Coronary artery (tissue), 2 donors: ENCODE measurements around the gene EBF4.
"Not testable (repeated sequence)": the region's sequence is repeated elsewhere in the genome, so short reads cannot be mapped to it uniquely, and the experiment has no call there.

Source experiments
- DNase-seq: peaks from one replicate; pipeline ENCODE4 v3.0.0-alpha.2; 2017; ENCODE audit warnings: low spot score
- H3K27ac ChIP-seq, 2 donors: fragments of 200-600 bp; sonication (generic); one replicate each; pipeline ENCODE4 v1.5.1; 2016 to 2019
- H3K4me3 ChIP-seq: fragments of 200-600 bp; sonication (generic); 2 replicates; pipeline ENCODE4 v1.5.1; 2016; ENCODE audit warnings: mild to moderate bottlenecking, moderate library complexity
- TF ChIP-seq, protein P1 (sequence below): fragments of 200-600 bp; sonication (generic); IDR thresholded peaks from one replicate; pipeline ENCODE4 v1.5.1; 2019; ENCODE audit warnings: antibody characterized with exemption

The EBF4 gene

DNA sequence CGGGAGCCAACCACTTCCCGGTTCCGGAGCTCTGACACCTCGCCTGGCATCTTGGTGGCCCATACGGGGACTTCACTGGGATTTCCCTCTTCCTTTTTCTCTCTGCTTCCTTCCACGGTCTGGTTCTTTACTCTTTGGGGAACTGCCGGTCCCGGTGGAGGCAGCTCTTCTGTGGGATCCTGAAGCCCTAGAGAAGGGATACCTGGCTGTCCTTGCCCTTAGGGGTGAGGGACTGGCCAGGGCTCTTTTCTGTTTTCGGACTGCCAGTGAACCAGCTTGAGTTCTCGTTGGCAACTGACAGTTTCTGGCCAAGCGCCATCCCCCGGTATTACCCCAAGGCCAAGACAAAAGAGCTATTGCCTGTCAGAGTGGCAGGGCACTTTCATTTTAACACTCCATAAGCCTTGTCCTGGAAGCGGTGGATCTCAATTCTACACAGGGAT is 108.7 kb downstream of the EBF4 start:
- Histone ChIP-seq H3K4me3 (no peak overlapping the region), H3K27ac (no peak overlapping the region)
- TF ChIP-seq, protein P1, sequence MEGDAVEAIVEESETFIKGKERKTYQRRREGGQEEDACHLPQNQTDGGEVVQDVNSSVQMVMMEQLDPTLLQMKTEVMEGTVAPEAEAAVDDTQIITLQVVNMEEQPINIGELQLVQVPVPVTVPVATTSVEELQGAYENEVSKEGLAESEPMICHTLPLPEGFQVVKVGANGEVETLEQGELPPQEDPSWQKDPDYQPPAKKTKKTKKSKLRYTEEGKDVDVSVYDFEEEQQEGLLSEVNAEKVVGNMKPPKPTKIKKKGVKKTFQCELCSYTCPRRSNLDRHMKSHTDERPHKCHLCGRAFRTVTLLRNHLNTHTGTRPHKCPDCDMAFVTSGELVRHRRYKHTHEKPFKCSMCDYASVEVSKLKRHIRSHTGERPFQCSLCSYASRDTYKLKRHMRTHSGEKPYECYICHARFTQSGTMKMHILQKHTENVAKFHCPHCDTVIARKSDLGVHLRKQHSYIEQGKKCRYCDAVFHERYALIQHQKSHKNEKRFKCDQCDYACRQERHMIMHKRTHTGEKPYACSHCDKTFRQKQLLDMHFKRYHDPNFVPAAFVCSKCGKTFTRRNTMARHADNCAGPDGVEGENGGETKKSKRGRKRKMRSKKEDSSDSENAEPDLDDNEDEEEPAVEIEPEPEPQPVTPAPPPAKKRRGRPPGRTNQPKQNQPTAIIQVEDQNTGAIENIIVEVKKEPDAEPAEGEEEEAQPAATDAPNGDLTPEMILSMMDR, result no peak
- peak; percentile 46 for DNase-seq

DNA sequence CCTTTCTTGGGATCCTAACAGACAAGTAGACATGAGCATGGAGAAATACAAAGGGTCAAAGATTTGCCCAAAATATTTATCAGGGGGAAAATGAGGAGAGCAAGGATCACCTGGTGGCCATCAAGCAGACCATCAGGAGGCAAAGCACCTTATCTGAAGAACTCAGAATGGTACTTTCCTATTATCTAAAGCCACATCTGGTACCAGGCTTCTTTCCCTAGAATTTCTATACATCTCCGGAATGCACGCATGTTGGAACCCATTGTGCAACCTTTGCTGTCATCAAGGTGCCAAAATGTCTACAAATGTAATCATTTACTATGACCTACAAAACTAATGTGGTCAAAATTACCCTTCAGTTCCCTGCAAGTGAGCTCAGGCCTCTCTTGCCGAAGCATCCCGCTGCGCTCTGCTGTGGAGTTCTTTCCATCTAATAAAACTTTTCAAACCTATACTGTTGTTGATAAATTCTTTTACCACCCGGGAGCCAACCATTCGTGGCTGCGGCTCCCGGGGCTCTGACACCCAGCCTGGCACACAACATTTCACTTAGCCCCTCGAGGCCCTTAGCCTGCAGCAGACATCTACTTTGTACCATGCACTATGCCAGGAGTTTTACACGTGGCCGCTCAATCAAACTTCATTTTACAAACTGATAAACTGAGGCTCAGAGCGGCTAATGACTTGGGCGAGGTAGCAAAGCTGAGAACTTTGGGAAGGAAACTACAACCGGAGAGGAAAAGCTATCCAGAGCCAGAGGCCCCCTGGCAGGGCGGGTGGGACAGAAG is 111.7 kb downstream of the EBF4 start:
- DNase-seq, result peak; percentile 19
- Histone ChIP-seq H3K27ac (no peak overlapping the region), H3K4me3 (no peak overlapping the region)
- TF ChIP-seq, protein P1, result no peak

DNA sequence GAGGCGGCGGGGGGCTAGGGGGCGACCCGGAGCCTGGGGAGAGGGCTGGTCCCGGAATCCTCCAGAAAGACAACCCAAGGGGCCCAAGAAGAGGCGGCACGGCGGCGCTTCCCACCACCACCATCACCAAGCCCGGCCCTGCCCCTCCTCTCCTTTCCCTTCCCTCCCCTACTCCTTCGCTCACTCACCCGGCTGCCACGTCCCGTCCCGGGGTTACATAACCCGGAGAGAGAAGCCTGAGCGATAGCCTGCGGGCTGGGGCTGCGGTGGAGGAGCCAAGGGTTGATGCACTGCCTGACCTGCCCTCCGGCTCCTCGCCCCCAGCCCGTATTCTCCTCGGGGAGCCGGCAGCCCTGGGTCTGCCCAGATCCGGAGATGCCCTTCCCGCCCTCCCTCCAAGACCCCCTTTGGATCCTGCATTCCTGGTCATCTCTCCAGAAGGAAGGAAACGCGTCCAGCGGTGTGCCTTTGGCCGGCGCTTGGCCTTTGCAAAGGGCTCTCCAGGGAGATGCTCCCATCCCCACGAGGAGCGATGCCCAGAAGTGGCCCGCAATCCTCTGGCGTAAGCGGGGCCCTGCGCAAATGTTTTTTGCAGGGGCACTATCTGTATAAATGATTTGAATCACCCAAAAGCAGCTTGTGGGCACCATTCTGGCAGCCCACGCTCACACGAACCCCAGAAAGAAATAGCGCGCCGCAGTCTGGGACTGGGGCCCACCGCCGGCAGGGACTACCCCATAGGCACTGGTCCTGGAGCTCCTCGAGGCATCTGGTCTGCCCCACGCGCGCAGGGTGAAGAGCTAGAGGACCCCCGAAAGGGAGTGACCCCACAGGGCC is 112.5 kb downstream of the EBF4 start:
- TF ChIP-seq, protein P1, result no peak
- peak; percentile 64 for DNase-seq
- no peak overlapping the region for H3K27ac ChIP-seq
- no peak overlapping the region for H3K4me3 ChIP-seq

DNA sequence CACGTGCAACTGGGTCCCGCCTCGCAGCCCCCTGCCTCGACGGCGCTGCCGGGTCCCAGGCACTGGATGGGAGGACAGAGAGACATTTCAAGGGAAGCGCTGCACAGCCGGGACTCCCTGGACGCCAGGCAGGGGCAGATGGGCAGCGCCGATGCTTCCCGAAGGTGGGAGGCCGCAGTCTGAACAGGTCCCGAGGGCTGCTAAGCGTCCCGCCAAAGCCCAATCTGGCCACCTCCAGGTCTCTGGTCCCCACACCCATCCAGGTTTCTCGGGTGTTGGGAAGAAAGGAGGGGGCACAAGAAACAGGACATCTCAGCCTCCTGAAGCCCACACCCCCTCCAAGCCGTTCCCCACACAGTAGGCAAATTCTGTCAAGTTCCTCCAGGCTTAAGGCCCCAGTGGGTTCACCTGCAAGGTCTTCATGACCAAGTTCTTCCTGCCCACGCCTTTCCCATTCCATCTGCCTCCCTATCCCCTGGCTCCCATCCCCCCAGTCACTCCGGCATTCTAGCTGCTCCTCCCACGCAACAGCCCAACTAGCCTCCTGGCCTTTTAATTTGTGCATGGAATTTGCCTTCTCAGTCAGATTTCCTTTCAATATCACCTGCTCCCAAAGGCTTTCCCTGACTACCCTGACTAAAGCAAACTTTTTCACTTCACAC is 113.2 kb downstream of the EBF4 start:
- no peak for DNase-seq
- TF ChIP-seq, protein P1, result no peak
- H3K27ac ChIP-seq, result no peak overlapping the region
- no peak overlapping the region for H3K4me3 ChIP-seq

DNA sequence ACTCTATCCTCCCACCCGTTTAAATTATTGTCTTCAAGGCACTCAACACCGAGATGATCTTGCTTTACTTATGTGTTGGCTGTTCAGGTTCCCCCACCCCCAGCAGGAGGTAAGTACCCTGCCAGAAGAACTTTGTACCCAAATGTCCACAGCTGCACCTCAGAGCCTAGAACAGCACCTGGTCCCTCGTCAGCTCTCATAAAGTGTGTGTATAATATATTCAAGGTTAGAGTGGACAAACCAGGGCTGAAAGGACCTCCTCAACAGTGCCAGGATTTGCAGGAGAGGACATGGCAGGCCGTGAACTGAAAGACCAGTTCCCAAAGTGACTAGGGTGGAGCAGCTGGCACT is 113.7 kb downstream of the EBF4 start:
- Histone ChIP-seq H3K27ac (no peak overlapping the region), H3K4me3 (no peak overlapping the region)
- TF ChIP-seq, protein P1, result no peak
- DNase-seq, result peak; percentile 11

DNA sequence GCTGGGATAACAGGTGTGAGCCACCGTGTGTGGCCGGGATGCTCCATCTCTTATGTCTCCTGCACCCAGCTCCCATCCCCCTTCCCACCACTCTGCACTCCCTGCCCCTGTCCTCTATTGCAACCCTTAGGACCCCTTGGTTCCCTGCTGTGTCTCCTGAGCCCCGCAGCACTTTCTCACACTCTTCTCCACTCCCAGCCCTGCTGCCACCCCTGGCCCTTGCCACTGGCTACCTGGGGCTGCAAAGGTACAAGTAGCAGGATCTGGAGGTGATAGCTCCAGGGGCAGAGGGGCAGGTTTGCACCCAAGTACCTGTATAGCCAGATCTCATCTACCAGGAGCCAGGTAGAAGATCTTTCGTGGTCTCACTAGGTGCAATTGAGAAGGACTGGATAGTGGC is 114.4 kb downstream of the EBF4 start:
- Histone ChIP-seq H3K27ac (no peak overlapping the region), H3K4me3 (no peak overlapping the region)
- TF ChIP-seq, protein P1, result no peak
- DNase-seq, result peak; percentile 50

DNA sequence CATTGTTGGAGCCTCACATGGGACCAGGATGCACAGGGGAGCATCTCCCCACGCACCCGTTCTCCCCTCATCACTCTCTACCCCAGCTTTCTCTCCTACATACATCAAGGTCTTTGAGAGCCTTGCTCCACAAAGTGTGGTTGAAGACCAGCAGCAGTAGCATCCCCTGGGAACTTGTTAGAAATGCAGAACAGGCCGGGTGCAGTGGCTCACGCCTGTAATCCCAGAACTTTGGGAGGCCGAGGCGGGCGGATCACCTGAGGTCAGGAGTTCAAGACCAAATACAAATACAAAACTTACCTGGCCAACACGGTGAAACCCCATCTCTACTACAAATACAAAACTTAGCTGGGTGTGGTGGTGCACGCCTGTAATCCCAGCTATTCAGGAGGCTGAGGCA is 115.3 kb downstream of the EBF4 start:
- peak; percentile 28 for DNase-seq
- H3K27ac ChIP-seq, H3K4me3 ChIP-seq: not testable (repeated sequence)
